Effector CD4-positive, alpha-beta T cell (primary cell): ENCODE measurements around the gene MOCS3.
"Not testable (repeated sequence)": the region's sequence is repeated elsewhere in the genome, so short reads cannot be mapped to it uniquely, and the experiment has no call there.

Experiments used
- DNase-seq: peaks from one replicate; pipeline ENCODE4 v3.0.0-alpha.2; 2020

The MOCS3 gene

DNA sequence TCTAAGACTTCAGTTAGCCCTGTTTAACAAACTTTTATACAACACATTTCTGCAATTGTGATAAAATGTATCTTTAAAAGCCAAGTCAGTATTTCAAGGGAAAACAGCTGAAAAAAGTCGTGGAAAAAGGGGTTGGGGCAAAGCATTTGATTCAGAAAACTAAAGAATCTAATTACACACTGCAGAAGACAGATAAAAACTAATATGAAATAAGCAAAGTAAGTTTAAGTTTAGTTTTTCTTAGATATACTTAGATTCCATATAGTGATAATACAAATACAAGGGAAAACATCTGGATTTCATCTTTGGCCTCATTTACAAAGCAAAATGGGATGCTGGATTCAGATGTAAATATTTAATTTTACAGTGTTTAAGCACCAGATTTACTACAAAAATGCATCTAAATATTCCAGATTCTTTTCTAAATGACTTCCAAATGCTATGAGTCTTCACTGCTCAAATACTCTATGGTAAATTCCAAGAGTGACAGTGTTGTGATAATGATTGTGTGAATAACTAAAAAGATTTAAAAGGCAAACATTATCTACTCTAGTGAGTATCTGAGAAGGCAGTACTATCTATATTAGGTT lies 25.8 kb upstream of the MOCS3 start:
- no peak for DNase-seq

DNA sequence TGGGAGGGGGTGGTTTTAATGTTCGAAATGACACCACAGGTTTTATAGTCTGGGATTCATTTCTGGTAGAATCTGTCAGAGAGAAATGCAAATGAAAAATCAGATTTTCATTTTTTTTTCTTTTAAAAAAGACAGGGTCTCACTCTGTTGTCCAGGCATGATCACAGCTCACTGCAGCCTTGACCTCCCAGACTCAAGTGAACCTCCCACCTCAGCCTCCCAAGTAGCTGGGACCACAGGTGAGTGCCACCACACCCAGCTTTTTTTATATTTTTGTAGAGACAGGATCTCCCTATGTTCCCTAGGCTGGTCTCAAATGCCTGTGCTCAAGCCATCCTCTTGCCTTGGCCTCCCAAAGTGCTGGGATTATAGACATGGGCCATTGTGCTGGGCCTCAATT lies 25.0 kb upstream of the MOCS3 start:
- no peak for DNase-seq

DNA sequence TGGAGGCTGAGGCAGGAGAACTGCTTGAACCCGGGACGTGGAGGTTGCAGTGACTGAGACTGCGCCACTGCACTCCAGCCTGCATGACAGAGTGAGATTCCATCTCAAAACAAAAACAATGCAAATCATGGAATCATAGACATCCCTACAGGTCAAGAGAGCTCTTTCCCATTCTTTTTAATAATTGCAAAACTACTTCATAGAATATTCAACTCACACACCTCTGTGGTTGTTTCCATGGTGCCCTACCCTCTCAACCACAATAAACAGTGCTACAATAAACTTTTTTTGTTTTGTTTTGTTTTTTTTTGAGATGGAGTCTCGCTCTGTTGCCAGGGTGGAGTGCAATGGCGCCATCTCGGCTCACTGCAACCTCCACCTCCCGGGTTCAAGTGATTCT lies 15.5 kb upstream of the MOCS3 start:
- no peak for DNase-seq

DNA sequence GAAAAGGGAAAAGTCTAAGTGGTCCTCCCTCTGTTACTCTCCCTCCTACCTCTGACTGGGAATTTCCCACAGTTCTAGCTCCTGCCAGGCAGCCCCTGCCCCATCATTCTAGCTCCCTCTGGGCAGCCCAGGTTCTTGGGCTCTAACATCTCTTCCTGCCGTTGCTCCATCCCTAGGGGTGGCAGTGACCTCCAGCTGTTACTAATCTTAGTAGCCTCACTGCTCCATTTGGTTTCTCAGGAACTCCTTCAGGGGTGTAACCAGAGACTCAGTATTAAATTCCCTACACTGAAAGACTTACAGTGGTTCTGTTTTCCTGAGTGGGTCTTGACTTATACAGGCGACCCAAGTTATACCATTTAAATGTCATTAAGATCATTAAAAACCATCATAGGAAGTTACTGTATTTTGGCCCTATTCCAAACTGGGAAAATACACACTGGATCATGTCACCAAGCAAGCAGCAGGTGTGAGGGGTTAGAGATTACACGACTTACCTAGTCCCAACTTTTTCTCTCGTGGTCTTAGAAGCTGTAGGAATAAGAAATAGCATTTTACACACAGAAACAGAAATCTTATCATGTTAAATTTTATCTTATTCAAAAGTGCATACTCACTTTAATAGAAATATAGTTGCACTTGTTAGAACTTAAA lies 10.4 kb upstream of the MOCS3 start:
- DNase-seq: no peak

DNA sequence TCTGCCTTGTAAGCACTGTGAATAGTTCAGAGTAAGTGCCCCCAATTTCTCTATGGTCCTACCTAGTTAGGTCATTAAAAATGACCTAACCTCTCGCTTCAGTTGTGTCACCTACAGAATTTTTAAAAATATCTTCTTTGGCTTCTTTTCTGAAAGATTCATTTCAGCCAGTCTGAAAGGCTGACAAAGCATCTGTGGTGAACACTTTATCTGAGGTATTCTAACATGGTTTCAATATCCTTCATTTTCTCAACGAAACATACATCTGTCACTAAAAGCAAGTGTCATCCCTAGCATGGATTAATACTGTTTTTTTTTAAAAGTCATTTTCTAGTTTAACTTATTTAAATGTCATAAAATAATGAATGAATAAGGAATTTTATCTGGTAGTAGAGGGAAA lies 5.4 kb upstream of the MOCS3 start:
- no peak for DNase-seq

DNA sequence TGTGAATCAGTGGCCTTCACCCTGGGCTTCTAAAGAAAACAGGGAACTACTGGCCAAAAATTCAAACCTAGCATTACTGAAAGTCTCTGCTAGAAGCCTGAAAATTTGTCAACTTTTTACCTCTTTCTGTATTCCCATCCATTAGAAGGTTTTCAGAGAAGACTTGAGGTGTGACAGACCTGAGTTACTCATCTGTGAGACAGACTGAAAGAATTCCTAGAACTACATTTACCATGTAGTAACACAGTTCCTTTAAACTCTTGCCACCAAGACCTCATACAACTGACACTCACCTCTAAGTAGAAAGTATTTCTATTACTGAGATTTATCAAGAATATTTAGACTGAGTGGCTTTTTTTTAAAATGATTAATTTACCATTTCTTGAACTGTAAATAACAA lies 4.8 kb upstream of the MOCS3 start:
- DNase-seq: no peak

DNA sequence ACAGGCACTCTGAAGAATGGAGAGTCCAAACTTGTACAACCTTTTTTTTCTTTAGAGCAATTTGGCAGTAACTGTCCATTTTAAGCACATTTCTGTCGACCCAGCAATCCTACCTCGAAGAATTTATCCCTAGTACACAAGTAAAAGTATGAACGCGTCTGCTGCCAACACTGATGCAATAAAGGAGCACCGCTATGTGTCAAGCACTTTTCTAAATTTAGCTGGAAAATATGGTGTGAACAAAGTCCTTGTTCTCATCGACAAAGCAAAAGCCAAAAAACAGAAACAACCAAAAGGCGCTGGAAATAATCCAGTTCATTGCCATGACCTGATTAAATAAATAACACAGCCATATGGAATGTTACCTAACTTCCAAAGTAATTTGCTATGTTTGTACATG lies 1.3 kb upstream of the MOCS3 start:
- DNase-seq: no peak

DNA sequence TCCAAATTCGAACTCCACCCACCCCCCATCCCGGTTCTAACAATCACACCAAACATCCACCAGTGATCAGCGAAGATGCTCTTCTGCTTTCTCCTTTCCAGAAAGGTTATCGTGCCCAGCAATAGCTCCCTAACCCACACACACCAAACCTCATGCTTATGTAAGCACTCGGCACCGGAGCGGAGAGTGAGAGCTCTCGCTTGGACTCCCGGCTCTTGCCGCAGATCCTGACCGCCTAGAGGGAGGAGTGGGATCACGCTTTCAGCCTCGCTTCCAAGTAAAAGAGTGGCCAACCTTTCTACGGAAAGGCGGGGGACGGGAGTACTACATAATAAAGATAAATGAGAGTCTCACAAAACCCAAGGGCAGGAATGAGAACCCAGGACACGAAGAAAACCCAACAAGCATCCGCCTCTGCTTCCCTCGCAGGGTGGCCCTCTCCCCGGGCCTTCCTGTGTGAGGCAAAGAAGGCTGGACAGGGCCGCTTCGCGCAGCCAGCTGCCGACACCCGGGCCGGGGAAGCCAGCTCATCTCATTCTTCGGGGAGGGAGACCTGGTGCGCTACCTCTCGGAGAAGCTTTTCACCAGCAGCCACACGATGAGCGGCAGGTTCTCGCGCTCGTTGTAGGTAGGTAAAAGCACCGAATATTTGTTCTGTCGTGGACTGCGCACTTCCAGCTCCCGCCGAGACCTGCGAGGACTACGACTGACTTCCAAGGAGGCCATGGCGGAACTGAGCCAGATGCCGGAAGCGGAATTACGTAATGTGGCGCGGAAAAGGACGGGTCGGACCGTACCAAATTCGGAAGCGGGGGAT lies 612 bp upstream of the MOCS3 start, which contains the start of gene DPM1:
DPM1 (minus strand) TSS at position 735 of the 817 bp plus-strand sequence; CDS start at position 726, 9 bp downstream.
- peak; percentile 89 for DNase-seq

DNA sequence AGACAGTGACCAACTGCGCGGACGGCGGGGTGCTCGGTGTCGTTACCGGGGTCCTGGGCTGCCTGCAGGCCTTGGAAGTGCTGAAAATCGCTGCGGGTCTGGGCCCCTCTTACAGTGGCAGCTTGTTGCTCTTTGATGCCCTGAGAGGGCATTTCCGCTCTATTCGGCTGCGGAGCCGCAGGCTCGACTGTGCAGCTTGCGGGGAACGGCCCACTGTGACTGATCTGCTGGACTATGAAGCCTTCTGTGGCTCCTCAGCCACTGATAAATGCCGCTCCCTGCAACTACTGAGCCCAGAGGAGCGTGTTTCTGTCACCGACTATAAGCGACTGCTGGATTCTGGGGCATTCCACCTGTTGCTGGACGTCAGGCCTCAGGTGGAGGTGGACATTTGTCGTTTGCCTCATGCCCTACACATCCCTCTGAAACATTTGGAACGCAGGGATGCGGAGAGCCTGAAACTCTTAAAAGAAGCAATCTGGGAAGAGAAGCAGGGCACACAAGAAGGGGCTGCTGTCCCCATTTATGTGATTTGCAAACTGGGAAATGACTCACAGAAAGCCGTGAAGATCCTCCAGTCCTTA lies 1.0 kb downstream of the MOCS3 start:
- DNase-seq: no peak

DNA sequence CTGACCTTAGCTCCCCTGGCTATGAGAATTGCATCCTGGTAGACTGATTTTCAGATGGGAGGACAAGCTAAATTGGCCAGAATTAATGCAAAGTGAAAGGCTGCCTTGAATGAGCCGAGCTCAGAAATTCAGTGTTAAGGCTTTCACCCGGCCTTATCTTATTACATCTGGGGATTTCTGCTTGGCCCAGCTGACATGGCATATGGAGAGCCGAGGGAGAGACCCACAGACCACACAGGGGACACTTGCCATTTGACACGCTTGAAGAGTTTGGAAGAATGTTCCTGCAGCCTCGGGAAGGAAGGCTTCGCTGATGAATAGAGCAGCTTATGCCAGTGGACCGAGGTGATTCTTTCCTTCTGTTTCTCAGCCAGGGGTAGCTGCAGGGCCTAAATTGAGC lies 9.0 kb downstream of the MOCS3 start:
- DNase-seq: no peak

DNA sequence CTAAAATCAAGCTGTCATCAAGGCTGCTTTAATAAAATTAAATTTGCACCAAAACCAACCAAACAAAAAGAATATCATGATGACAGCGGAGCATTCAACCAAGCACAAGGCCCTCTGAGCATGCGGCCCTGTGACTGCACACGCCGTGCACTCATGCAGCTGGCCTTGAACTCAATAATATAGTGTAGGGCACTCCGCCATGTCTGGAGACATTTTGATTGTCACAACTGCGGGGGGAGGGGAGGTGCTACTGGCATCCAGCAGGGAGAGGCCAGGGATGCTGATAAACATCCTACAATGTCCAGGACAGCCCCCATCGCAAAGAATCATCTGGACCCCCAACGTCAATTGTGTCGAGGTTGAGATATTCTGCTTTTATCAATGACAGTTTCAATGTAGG lies 9.7 kb downstream of the MOCS3 start:
- DNase-seq: no peak

DNA sequence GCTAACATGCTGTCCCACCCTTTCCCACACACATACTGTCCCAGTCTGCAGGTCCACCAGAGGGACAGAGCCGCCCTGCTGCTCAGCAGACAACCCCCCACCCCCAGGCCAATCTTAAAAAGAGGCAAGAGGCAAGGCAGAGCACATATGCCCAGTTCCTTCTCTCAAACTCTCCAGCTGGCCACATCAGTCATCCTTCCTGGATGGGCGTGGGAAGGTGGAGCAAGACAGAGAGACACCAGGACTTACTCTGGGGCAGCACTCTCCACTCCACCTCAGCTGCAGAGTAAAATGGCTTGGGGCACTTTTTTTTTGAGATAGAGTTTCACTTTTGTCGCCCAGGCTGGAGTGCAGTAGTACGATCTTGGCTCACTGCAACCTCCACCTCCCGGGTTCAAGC lies 10.8 kb downstream of the MOCS3 start:
- no peak for DNase-seq

DNA sequence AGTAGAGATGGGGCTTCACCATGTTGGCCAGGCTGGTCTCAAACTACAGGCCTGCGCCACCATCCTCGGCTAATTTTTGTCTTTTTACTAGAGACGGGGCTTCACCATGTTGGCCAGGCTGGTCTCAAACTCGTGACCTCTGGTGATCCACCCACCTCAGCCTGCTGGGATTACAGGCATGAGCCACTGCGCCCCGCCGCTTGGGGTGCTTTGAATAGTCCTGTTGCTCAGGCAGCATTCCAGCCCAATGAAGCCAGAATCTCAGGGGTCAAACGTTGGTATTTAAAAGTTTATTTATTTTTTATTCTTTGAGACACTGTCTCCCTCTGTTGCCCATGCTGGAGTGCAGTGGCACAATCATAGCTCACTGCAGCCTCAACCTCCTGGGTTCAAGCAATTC lies 11.3 kb downstream of the MOCS3 start:
- no peak for DNase-seq

DNA sequence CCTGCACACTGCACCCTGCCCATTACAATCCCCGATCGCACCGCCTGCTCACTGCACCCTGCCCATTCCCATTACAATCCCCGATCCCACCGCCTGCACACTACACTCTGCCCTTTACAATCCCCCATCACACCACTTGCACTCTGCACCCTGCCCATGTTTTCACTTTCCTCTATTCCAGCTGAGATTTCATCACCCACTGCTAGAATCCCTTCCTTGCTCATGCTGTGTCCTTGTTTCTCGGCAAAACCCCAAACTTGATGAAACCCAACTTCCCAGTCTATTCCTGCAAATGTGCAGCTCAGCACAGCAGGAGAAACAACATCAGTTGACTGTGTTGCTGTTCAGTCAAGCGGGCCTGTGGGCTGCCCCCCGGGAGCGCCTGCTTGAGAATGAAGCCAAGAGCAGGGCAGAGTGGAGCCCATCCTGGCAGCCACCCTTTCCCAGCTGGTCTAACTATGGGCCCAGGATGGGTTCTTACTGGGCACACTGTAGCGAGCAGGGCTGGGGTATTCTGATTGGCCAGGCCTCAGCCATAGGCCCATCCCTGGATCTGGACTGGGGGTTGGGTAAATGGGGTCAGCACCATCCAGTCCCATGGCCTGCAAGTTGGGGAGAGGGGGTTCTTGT lies 17.2 kb downstream of the MOCS3 start:
- no peak for DNase-seq

DNA sequence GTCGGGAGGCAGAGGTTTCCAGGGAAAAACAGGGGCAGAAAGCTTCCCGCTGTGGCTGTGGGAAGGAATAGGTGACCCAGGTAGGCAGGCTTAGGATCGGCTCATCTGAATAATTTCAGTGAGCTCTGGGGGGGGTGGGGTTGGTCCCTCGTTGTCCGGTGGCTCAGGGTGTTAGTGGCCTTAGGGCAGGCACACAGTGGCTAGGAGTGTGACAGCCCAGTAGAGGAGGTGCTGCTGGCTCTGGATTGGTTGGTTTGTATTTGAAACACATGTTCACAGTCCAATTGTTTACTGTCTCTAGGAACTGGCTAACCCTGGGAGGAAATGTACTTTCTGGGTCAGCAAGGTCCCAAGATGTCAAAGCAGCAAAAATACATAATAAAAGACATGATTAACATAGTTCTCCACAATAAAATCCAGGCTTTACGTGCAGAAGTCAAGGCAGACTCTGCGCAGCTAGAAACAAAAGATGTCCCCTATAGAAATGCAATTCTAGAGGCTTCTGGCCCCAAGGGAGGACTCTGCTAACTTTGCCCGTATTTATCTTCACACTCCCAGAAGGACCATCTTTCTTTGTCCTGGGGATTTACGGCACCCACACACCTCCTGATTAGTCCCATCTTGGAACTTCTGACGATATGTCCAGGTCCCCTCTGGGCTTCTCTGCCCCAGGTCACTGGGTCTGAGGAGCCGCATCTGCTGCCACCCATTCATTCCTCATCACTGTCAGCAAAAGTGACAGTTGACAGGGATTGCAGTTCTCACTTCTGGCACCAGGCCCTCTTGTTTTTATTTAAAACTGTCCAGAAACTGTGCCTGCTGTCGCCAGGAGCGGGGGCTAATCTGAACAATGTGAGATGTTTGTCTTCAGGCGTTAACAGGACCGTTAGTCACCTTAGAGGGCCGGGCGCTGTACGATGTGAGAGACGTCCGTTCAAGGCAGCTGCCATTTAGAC lies 18.7 kb downstream of the MOCS3 start:
- no peak for DNase-seq

DNA sequence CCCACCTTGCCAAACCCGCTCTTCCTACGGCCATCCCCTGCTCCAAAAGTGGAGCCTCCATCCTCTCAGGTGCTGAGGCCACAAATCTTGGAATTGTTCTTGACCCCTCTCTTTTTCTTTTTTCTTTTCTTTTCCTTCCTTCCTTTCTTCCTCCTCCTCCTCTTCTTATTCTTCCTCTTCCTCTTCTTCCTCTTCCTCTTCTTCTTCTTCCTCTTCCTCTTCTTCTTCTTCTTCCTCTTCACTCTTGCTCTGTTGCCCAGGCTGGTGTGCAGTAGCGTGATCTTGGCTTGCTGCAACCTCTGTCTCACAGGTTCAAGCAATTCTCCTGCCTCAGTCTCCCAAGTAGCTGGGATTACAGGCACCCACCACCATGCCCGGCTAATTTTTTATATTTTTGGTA lies 19.9 kb downstream of the MOCS3 start:
- not testable (repeated sequence) for DNase-seq

DNA sequence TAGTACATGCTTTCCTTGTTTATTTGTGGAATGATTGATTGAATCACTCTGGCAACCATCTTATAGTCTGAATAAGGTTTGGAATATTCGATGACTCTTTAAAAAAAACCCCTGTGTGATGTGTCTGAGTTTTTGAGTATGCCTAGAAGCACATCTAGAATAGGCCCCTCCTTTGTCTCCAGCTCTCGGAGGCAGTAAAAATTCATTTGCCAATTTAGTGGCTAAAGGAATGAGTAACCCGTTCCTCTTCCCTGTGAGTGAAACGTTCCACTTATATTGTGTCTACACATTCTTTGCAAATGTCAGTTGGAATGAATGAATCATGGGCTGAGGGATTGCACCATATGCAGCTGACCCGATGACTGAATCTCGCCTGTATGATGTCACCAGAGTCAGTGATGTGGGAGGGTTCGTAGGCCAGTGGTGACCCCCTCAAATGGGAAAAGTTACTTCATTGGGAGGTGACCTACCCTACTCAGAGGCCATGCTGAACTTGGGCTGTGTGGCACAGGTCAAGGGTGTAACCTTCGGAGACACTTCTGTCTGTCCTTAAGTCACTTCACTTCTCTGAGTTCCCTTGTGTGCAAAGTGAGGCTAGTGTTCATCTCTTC lies 21.6 kb downstream of the MOCS3 start:
- DNase-seq: no peak

DNA sequence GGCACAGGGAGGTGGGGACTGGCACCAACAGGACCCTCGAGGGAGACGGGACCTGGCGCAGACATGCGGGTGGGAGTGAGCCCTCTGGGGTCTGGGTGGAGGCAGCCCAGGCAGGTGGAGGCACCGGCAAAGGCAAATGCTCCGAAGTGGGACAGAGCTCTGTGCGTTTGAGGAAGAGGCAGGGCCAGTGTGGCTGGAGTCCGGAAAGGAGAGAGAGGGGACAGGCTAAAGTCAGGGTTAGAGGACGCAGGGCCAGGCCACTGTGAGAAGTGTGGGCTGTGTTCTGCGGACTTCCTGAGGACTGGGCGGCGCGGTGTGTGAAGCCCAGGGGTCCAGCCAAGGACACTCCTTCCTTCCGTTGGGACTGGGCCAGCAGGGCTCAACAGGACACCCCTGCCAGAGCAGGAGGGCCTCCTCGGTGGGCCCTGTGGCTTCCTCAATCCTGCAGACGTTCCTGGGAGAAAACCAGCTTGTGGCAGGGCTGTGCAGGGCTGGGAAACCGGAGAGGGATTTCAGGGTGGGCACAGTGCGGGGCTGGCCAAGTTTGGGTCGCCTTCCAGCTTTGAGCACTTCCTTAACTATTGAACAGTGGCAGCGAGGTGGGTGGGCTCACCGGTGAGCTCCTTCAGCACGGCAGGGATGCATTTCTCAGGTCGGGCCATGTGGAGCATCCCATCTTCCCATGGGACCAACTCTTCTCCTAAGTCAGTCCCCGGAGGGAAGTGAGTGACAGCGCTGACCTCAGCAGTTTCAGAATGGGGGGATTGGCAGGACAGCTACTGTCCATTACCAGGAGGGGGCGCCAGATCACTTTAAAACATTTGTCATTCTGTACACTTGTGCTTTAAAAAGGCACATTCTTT lies 22.5 kb downstream of the MOCS3 start:
- DNase-seq: peak; percentile 62

DNA sequence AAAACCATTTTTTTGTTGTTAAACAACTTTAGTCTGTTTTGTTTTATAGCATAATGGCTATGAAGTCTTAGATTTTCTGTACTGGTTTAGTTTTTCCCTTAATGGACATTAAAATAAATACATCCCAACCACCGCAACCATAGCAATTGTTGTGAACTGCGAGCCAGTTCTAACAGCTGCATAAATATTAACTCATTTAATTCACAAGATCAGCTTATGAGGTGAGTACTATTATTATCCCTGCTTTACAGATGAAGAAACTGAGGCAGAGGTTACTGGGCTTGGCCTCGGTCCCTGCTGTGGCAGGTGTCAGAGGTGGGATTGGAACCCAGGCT lies 23.1 kb downstream of the MOCS3 start:
- no peak for DNase-seq

DNA sequence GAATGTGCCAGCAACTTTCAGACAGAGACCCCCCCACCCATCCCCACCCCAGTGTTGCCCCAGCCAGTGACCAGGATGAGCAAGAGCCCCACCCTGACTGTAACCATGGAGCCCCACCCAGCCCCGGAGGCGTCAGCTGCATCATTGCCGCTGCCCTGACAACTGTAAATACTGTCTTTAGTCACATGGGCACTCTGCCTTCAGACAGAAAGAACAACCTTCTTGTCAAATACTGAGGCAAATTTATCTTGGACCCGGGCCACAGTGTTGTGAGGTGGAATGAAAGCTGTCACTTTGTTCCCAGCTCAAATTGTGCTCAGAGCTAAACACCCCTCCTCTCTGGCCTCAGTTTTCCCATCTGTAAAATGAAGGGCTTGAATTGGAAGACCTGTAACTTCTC lies 23.7 kb downstream of the MOCS3 start:
- DNase-seq: no peak

DNA sequence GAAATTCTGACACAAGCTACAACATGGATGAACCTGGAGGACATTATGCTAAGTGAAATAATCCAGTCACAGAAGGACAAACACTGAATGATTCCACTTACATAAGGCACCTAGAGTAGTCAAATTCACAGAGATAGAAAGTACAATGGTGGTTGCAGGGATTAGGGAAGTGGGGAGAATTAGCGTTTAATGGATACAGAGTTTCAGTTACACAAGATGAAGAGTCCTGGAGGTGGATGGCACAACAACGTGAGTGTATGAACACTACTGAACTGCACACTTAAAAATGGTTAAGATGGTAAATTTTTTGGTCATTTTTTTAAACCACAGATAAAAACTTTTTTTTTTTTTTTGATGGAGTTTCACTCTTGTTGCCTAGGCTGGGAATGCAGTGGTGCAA lies 24.7 kb downstream of the MOCS3 start:
- DNase-seq: no peak
